ENCODE results near the gene IL17C. TPM values are rescaled to one million over a fixed set of nuclear protein-coding genes. Genes with fewer than 3 reads are reported as not detected.

Gene IL17C
- total RNA-seq, 4 donors from 2014 or later: not detected

DNA sequence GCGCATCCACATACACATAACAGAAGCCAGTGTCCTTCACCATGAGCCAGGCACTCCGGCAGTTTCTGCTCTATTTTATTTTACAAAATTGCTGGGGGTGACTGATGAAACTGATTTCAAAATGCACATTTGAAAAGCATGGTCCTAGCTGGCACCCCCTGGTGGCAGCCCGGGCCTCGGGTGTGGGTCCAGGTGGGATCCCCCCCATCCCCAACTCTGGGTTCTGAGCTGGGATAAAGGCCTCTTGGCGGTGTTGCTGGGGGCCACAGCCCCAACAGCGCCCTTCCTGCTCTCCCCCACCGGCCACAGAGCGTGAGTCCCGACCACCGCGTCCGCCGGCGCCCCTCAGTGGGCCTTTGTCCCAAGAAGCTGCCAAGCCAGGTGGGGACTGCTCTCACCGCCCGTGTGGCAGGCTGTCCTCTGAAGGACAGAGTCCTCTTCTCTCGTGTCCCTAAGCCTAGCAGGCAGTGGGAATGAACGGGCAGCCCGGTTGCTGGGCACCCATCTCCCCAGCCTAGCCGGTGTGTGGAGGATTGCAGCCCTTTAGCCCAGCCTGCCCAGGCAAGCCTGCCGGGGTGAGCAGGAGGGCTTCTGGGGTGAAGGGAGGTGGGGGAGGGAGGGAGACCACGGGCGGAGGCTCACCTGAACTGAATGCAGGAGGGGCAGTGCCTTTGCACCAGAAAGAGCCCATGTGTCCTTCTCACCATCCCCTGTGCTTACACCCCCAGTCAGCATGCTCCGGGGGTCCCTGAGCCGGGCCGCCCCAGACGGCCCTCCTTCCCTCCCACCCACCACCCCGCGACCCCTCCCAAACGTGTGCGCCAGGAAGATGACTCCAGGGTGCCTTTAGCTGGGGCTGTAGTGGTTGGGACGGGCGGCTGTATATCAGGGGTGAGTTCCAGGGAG lies 47.0 kb downstream of the IL17C start:
- peak; percentile 5 for ATAC-seq
- Histone ChIP-seq H3K27me3 (peaks cover 100% of the 10 kb centered on the region), H3K4me3 (peak overlapping the region; percentile 21 to 53), H3K27ac (no peak overlapping the region), H3K36me3 (no peaks in the 10 kb centered on the region), H3K9me3 (no peaks in the 10 kb centered on the region), H3K4me1 (peaks cover 0 to 32% (median 10%) of the 10 kb centered on the region in 3 donors)
- 13% methylated on average over 12 of the region's 33 CpGs; no CpG with 5 or more reads in 1 of the 2 donors for WGBS, 2 donors (ENCODE audit: low coverage in 1 of 2)
- TF ChIP-seq, protein P1, sequence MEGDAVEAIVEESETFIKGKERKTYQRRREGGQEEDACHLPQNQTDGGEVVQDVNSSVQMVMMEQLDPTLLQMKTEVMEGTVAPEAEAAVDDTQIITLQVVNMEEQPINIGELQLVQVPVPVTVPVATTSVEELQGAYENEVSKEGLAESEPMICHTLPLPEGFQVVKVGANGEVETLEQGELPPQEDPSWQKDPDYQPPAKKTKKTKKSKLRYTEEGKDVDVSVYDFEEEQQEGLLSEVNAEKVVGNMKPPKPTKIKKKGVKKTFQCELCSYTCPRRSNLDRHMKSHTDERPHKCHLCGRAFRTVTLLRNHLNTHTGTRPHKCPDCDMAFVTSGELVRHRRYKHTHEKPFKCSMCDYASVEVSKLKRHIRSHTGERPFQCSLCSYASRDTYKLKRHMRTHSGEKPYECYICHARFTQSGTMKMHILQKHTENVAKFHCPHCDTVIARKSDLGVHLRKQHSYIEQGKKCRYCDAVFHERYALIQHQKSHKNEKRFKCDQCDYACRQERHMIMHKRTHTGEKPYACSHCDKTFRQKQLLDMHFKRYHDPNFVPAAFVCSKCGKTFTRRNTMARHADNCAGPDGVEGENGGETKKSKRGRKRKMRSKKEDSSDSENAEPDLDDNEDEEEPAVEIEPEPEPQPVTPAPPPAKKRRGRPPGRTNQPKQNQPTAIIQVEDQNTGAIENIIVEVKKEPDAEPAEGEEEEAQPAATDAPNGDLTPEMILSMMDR (IDR thresholded peaks at IDR 0.05): peak in 2 of 4 experiments; percentile 43 to 46
- no peak for TF ChIP-seq POLR2A (IDR thresholded peaks at IDR 0.05)

DNA sequence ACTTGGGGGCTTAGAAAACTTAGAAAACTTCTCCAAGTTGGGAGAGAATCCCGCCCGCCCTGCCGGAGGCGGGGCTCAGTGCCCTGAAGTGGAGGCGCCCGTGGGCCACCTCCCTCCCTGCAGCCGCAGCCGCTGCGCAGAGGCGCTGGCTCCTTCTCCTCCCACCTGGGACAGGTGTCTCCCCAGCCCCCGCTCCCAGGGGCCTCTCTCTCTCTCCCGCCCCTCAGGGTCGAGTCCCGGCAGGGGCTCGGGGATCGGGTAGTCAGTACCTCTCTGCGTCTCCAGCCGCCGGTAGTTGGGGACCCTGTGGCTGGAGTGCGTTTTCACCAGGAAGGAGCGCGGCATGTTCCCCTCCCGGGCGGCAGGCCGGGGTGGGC lies 47.7 kb downstream of the IL17C start:
- Histone ChIP-seq H3K4me1 (peaks cover 0 to 32% (median 10%) of the 10 kb centered on the region in 3 donors), H3K27me3 (peaks cover 100% of the 10 kb centered on the region), H3K36me3 (no peaks in the 10 kb centered on the region), H3K9me3 (no peaks in the 10 kb centered on the region), H3K4me3 (peak overlapping the region; percentile 21 to 53), H3K27ac (peak overlapping the region in 1 of 4 donors; percentile 2)
- WGBS, 2 donors (ENCODE audit: low coverage in 1 of 2): no CpG with 5 or more reads among the region's 25 CpGs
- TF ChIP-seq POLR2AphosphoS5 (IDR thresholded peaks at IDR 0.05): no peak
- TF ChIP-seq EP300 (IDR thresholded peaks at IDR 0.05): no peak
- TF ChIP-seq POLR2A (IDR thresholded peaks at IDR 0.05): no peak
- TF ChIP-seq, protein P1 (IDR thresholded peaks at IDR 0.05): no peak
- peak; percentile 6 for ATAC-seq

DNA sequence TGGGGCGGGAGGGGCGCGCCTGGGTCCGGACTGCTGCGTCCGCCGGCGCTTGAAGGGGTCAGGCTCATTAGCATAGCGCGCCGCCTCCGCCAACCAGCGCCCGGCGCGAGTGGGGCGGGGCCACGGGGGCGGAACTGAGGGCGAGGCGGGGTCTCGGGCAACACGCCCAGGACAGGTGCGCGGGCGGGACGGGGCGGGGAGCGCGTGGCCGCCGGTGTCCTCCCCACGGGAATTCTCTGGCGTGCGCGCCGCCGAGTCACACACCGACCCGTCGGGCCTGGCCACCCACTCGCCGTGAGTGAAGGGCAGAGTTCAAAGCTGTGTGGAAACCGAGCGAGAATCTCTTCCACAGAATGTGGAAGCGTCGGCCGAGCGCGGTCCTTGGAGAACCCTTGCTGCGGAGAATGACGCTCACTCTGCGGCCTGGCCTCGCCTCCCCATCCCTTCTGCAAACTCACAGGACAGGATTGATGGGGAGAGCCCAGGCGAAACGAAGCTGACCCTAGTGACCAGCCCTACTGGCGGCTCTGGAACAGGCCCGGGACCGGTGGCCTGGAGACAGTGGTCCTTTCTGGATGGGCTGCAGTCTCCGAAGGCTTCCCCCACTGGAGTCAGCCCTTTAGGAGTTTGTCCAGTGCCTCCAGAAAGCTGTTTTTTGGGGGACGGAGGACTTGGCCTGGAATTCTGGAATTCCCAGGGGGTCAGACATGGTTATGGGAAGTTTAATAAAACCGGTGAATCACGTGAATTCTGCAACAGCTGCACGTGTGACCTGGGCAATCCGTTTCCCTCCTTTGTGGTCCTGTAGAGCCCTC lies 48.3 kb downstream of the IL17C start, which contains the start of gene SNAI3:
SNAI3 (minus strand) TSS at position 69 of the 815 bp plus-strand sequence. CDS start 101 bp downstream, outside the sequence.
- no CpG with 5 or more reads among the region's 65 CpGs for WGBS, 2 donors (ENCODE audit: low coverage in 1 of 2)
- Histone ChIP-seq H3K27ac (peak within 1 kb of the TSS in 1 of 4 donors; percentile 2), H3K4me3 (peak within 1 kb of the TSS; percentile 21 to 53), H3K36me3 (no peaks in the 10 kb centered on the region), H3K4me1 (peaks cover 0 to 26% (median 10%) of the 10 kb centered on the region in 3 donors), H3K9me3 (no peaks in the 10 kb centered on the region), H3K27me3 (peaks cover 100% of the 10 kb centered on the region)
- TF ChIP-seq POLR2A (IDR thresholded peaks at IDR 0.05) (no peak), EP300 (IDR thresholded peaks at IDR 0.05) (no peak), POLR2AphosphoS5 (IDR thresholded peaks at IDR 0.05) (no peak)
- TF ChIP-seq, protein P1 (IDR thresholded peaks at IDR 0.05): no peak
- ATAC-seq: peak; percentile 72

DNA sequence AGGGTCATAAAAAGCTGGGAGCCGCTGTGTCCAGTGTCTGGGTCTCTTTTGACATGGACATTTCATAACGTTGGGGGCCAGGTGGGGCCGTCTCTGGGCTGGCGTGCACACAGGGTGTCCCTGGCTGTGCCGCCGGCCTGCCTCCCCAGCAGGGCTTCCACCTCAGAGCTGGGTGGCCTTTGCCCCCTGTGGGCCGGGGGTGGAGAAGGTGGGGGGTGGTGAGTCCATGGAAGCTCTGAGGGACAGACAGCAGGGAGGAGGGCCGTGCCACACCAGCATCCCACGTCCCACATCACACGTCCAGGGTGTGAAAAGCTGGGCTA lies 48.8 kb downstream of the IL17C start:
- 60% methylated on average over 6 of the region's 10 CpGs; no CpG with 5 or more reads in 1 of the 2 donors for WGBS, 2 donors (ENCODE audit: low coverage in 1 of 2)
- ATAC-seq: no peak
- TF ChIP-seq EP300 (IDR thresholded peaks at IDR 0.05) (no peak), POLR2AphosphoS5 (IDR thresholded peaks at IDR 0.05) (no peak), POLR2A (IDR thresholded peaks at IDR 0.05) (no peak)
- TF ChIP-seq, protein P1 (IDR thresholded peaks at IDR 0.05): no peak
- Histone ChIP-seq H3K4me1 (peaks cover 0 to 26% (median 10%) of the 10 kb centered on the region in 3 donors), H3K27me3 (peaks cover 100% of the 10 kb centered on the region), H3K9me3 (no peaks in the 10 kb centered on the region), H3K27ac (no peak overlapping the region), H3K36me3 (no peaks in the 10 kb centered on the region), H3K4me3 (no peak overlapping the region)
